DND-41 (cell line): ENCODE measurements around the gene ACP4.
"Not testable (repeated sequence)": the region's sequence is repeated elsewhere in the genome, so short reads cannot be mapped to it uniquely, and the experiment has no call there.

Experiments used
- ATAC-seq: fragments of 200-7000 bp; cut with Tn5 transposase; 3 replicates; pipeline ENCODE4 v1.9.1; 2021; ENCODE audit warnings: low read depth; ENCODE audit not compliant: insufficient read depth
- DNase-seq: peaks from one replicate; pipeline ENCODE4 v3.0.0-alpha.2; 2020
- H2AFZ ChIP-seq: 2 replicates; pipeline ENCODE4 v1.6.0; 2012; ENCODE audit warnings: low read depth, low read length
- H3K27ac ChIP-seq: 2 replicates; pipeline ENCODE4 v1.5.1; 2012; ENCODE audit warnings: low read length, inconsistent platforms
- H3K27me3 ChIP-seq: fragments of 200-600 bp; sonication (generic); 2 replicates; pipeline ENCODE4 v1.6.0; 2012; ENCODE audit warnings: low read length, mild to moderate bottlenecking, inconsistent platforms; ENCODE audit not compliant: insufficient read depth, poor library complexity
- H3K36me3 ChIP-seq: 2 replicates; pipeline ENCODE4 v1.5.1; 2012; ENCODE audit warnings: low read length, inconsistent platforms; ENCODE audit not compliant: insufficient read depth
- H3K4me1 ChIP-seq: 2 replicates; pipeline ENCODE4 v1.5.1; 2012; ENCODE audit warnings: mild to moderate bottlenecking, low read length; ENCODE audit not compliant: insufficient read depth
- H3K4me2 ChIP-seq: 2 replicates; pipeline ENCODE4 v1.6.0; 2012; ENCODE audit warnings: mild to moderate bottlenecking, moderate library complexity, low read length, inconsistent platforms; ENCODE audit not compliant: insufficient read depth
- H3K4me3 ChIP-seq, 2 experiments: fragments of 200-600 bp in 1 of 2; shearing (Covaris generic) in 1 of 2; 2 replicates each; pipeline ENCODE4 v1.5.1; 2012 to 2016; ENCODE audit warnings: inconsistent platforms in 2 of 2, low read length in 2 of 2, mild to moderate bottlenecking in 2 of 2, low read depth in 1 of 2, moderate library complexity in 1 of 2
- H3K79me2 ChIP-seq: 2 replicates; pipeline ENCODE4 v1.6.0; 2012; ENCODE audit warnings: low read length, inconsistent platforms; ENCODE audit not compliant: insufficient read depth
- H3K9ac ChIP-seq: 2 replicates; pipeline ENCODE4 v1.6.0; 2012; ENCODE audit warnings: low read depth, mild to moderate bottlenecking, inconsistent platforms, low read length, moderate library complexity
- H3K9me3 ChIP-seq: 2 replicates; pipeline ENCODE4 v1.5.1; 2012; ENCODE audit warnings: low read length, moderate library complexity, mild to moderate bottlenecking, inconsistent platforms; ENCODE audit not compliant: insufficient read depth, severe bottlenecking
- H4K20me1 ChIP-seq: 2 replicates; pipeline ENCODE4 v1.6.0; 2012; ENCODE audit warnings: low read length; ENCODE audit not compliant: insufficient read depth
- EZH2 ChIP-seq: IDR thresholded peaks from 3 replicates; pipeline ENCODE4 v1.6.1; 2012; ENCODE audit warnings: borderline replicate concordance, low read depth, mild to moderate bottlenecking, moderate library complexity, low read length, inconsistent platforms; ENCODE audit not compliant: severe bottlenecking
- TF ChIP-seq, protein P1 (sequence below): IDR thresholded peaks from 2 replicates; pipeline ENCODE4 v1.5.1; 2012; ENCODE audit warnings: borderline replicate concordance, low read length, moderate library complexity, mild to moderate bottlenecking; ENCODE audit not compliant: poor library complexity, severe bottlenecking; ENCODE audit errors: extremely low read depth

The ACP4 gene

DNA sequence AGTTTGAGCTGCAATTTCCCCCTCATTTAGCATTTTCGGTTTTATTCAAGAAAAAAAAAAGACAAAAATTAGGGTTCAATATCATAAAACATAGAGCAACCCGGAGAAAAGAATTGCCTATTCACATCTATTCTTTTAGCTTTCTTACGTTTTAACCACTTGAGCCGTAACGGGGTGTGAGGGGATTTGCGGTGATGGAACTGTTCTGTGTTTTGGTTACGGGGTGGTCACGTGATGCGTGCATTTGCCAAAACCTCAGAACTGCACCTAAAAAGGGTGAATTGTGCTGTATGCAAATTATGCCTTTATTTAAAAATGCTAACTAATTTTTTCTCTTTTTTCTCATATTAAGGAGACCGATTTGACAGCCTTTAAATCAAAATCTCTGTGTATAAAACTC, 45.0 kb upstream of the ACP4 start:
- no peak overlapping the region for H3K4me2 ChIP-seq
- H4K20me1 ChIP-seq, result no peaks in the 10 kb centered on the region
- no peak overlapping the region for H3K27ac ChIP-seq
- H3K79me2 ChIP-seq, result no peaks in the 10 kb centered on the region
- TF ChIP-seq EZH2, result no peak
- TF ChIP-seq, protein P1, sequence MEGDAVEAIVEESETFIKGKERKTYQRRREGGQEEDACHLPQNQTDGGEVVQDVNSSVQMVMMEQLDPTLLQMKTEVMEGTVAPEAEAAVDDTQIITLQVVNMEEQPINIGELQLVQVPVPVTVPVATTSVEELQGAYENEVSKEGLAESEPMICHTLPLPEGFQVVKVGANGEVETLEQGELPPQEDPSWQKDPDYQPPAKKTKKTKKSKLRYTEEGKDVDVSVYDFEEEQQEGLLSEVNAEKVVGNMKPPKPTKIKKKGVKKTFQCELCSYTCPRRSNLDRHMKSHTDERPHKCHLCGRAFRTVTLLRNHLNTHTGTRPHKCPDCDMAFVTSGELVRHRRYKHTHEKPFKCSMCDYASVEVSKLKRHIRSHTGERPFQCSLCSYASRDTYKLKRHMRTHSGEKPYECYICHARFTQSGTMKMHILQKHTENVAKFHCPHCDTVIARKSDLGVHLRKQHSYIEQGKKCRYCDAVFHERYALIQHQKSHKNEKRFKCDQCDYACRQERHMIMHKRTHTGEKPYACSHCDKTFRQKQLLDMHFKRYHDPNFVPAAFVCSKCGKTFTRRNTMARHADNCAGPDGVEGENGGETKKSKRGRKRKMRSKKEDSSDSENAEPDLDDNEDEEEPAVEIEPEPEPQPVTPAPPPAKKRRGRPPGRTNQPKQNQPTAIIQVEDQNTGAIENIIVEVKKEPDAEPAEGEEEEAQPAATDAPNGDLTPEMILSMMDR, result no peak
- no peaks in the 10 kb centered on the region for H3K36me3 ChIP-seq
- ATAC-seq, result no peak
- H3K27me3 ChIP-seq, result peaks cover 9% of the 10 kb centered on the region
- DNase-seq, result no peak
- no peaks in the 10 kb centered on the region for H3K9me3 ChIP-seq
- H3K9ac ChIP-seq, result no peak overlapping the region
- H3K4me1 ChIP-seq, result no peaks in the 10 kb centered on the region
- no peak overlapping the region for H2AFZ ChIP-seq
- no peak overlapping the region for H3K4me3 ChIP-seq

DNA sequence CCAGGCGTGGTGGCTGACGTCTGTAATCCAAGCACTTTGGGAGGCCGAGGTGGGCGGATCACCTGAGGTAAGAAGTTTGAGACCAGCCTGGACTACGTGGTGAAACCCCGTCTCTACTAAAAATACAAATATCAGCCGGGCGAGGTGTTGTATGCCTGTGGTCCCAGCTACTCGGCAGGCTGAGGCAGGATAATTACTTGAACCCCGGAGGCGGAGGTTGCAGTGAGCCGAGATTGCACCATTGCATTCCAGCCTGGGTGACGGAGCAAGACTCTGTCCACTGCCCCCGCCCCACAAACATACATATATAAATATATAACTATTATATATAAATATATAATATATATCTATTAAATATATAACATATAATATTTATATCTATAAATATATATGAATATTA, 43.1 kb upstream of the ACP4 start:
- not testable (repeated sequence) for H3K27ac ChIP-seq

DNA sequence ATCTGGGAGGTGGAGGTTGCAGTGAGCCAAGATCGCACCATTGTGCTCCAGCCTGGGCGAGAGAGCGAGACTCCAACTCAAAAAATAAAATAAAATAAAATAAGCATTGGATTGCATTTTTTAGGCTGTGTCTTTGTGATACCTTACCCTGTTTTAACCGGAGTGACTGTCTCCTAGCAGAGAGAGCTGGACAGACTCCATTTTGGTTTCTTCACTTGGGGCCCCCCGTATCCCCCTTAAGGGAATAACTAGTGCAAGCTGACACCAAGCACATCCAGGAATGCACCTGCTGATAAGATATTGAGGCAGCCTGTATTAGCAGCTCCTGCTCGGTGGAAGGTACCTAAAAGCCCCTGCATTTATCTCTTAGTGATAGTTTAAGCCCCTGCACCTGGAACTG, 40.7 kb upstream of the ACP4 start:
- Histone ChIP-seq H4K20me1 (no peaks in the 10 kb centered on the region), H3K36me3 (no peaks in the 10 kb centered on the region), H3K4me3 (no peak overlapping the region), H3K9me3 (no peaks in the 10 kb centered on the region), H3K4me2 (no peak overlapping the region), H3K9ac (no peak overlapping the region), H3K27me3 (peaks cover 9% of the 10 kb centered on the region), H3K79me2 (no peaks in the 10 kb centered on the region), H3K4me1 (no peaks in the 10 kb centered on the region), H3K27ac (no peak overlapping the region), H2AFZ (no peak overlapping the region)
- TF ChIP-seq, protein P1, result no peak
- TF ChIP-seq EZH2, result no peak
- ATAC-seq (no peak), DNase-seq (no peak)

More for the DNA sequence above, 43.1 kb upstream of the ACP4 start:
- DNase-seq, ATAC-seq, H3K9me3 ChIP-seq, H3K27me3 ChIP-seq, H3K4me1 ChIP-seq, H4K20me1 ChIP-seq, H3K36me3 ChIP-seq, H3K4me2 ChIP-seq, H3K9ac ChIP-seq, H2AFZ ChIP-seq, H3K4me3 ChIP-seq, H3K79me2 ChIP-seq: not testable (repeated sequence)

DNA sequence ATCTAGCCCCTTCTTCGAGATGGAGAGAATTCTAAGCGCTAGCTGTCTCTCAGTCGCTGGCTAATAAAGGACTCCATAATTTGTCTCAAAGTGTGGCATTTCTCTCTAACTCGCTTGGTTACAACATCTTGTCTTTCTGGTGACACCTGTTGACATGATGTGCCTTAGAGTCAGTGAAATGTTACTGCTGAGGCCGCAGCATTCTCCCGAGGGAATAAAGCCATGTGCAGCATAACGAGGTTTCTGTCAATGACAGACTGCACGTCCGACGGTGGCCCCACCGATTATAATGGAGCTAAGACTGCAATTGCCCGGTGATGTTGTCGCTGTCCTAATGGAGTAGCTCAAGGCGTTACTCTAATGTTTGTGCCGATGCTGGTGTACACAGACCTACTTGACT, 40.2 kb upstream of the ACP4 start:
- no peak overlapping the region for H3K27ac ChIP-seq
- H3K9me3 ChIP-seq, result no peaks in the 10 kb centered on the region
- ATAC-seq (no peak), DNase-seq (no peak)
- H3K4me3 ChIP-seq, result no peak overlapping the region
- H3K27me3 ChIP-seq, result peaks cover 7% of the 10 kb centered on the region
- H3K9ac ChIP-seq, result no peak overlapping the region
- H3K4me2 ChIP-seq, result no peak overlapping the region
- no peak overlapping the region for H2AFZ ChIP-seq
- TF ChIP-seq, protein P1, result no peak
- no peak for TF ChIP-seq EZH2
- H3K4me1 ChIP-seq, result no peaks in the 10 kb centered on the region
- H3K36me3 ChIP-seq, result no peaks in the 10 kb centered on the region
- no peaks in the 10 kb centered on the region for H4K20me1 ChIP-seq
- no peaks in the 10 kb centered on the region for H3K79me2 ChIP-seq
